ENCODE results near the gene TNXB. TPM values are rescaled to one million over a fixed set of nuclear protein-coding genes. Genes with fewer than 3 reads are reported as not detected.

Gene TNXB
- total RNA-seq, 2 experiments from 2014 or later: 5.7 to 6.4 TPM

GRCh38 chr6:32084780-32085179 is 24.4 kb downstream of the TNXB start:
- no peaks in the 10 kb centered on the region for H3K36me3 Mint-ChIP-seq (ENCODE audit: low read depth)
- ChIA-PET CTCF (no interaction called here), POLR2A (no interaction called here)
- peaks cover 15% of the 10 kb centered on the region for H3K4me1 Mint-ChIP-seq
- no peak overlapping the region for H3K27ac Mint-ChIP-seq
- H3K4me3 Mint-ChIP-seq: no peak overlapping the region
- H3K9me3 Mint-ChIP-seq: no peaks in the 10 kb centered on the region
- DNase-seq: no peak
- H3K27me3 Mint-ChIP-seq: peaks cover 69% of the 10 kb centered on the region

- Mint-ChIP-seq H3K27ac (no peak overlapping the region), H3K36me3 (ENCODE audit: low read depth) (no peaks in the 10 kb centered on the region), H3K4me3 (no peak overlapping the region), H3K9me3 (no peaks in the 10 kb centered on the region), H3K27me3 (peaks cover 62% of the 10 kb centered on the region), H3K4me1 (peaks cover 15% of the 10 kb centered on the region)
- no peak for DNase-seq
- CTCF ChIA-PET: no interaction called here
- POLR2A ChIA-PET: no interaction called here
Measured at GRCh38 chr6:32083812-32084768, 25.0 kb downstream of the TNXB start.

DNA sequence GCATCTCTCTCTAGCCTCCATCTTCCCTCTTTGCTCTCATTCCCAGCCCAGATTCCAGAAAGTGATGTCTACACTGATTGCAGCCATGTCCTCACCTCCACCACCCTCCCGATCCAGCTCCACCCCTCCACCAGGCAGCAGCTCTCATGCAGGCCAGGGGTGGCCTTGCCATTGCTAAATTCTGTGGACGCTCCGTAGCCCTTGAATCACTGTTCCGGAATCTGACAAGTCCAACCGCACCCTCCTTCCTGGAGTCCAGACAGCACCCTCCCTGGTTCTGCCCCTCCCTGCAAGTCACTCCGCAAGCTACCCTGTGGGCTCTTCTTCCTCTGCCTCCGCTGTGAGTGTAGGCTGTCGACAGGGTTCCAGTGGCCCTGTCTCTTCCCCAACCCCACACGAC is 26.2 kb downstream of the TNXB start:
- Mint-ChIP-seq H3K4me1 (peaks cover 15% of the 10 kb centered on the region), H3K9me3 (no peaks in the 10 kb centered on the region), H3K27ac (no peak overlapping the region), H3K27me3 (peaks cover 55% of the 10 kb centered on the region), H3K4me3 (no peak overlapping the region), H3K36me3 (ENCODE audit: low read depth) (no peaks in the 10 kb centered on the region)
- ChIA-PET CTCF (no interaction called here), POLR2A (no interaction called here)
- no peak for DNase-seq

- Mint-ChIP-seq H3K9me3 (no peaks in the 10 kb centered on the region), H3K36me3 (ENCODE audit: low read depth) (no peaks in the 10 kb centered on the region), H3K4me1 (peaks cover 15% of the 10 kb centered on the region), H3K27ac (no peak overlapping the region), H3K27me3 (peaks cover 54% of the 10 kb centered on the region), H3K4me3 (no peak overlapping the region)
- ChIA-PET POLR2A (no interaction called here), CTCF (no interaction called here)
- no peak for DNase-seq
Measured at GRCh38 chr6:32082478-32082877, 26.7 kb downstream of the TNXB start.

DNA sequence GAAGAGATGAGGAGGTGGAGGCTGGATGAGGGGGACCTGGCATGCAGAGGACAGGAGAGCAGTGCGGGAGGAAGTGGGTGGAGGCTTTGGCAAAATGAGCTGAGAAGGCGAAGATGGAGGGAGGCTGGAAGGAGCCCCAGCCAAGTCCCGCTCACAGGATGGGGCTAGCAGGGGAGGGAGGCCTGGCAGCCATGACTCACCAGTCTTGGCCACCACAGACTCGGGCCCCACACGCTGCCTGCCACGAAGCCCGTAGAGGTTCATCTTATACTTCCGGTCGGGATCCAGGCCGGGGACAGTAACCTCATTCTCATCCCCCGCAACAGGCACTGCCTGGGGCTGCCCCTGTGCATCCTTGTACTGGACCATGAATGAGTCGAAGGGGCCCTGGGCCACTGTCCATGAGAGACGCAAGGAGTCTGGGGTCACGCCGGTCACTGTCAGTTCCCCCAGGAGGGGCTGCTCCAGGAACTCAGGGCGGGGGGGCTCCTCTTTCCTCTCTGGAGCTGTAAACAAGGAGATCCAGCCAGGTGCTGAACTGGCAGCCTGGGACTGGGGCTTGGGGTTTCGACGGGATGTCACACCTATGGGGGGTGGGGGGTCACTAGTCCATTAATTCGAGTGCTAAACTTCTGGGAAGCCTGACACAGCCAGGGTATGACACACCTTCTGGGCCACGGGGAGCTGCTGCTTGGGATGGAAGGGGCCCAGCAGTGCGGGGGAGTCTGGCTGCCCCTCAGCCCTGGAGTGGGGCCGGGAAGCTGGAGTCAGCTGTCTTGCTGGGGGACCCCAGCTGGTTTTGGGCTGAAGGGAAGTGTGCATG is 27.8 kb downstream of the TNXB start:
- Mint-ChIP-seq H3K27ac (no peak overlapping the region), H3K9me3 (no peaks in the 10 kb centered on the region), H3K27me3 (peaks cover 48% of the 10 kb centered on the region), H3K36me3 (ENCODE audit: low read depth) (no peaks in the 10 kb centered on the region), H3K4me3 (no peak overlapping the region), H3K4me1 (peaks cover 9% of the 10 kb centered on the region)
- ChIA-PET CTCF (no interaction called here), POLR2A (interaction anchor here (0.5 kb wide), 1 partner anchor 882 kb away, joined by 3 read pairs; no protein-coding TSS in a partner anchor)
- no peak for DNase-seq

- Mint-ChIP-seq H3K9me3 (no peaks in the 10 kb centered on the region), H3K36me3 (ENCODE audit: low read depth) (no peaks in the 10 kb centered on the region), H3K27me3 (peaks cover 34% of the 10 kb centered on the region), H3K27ac (no peak overlapping the region), H3K4me1 (peaks cover 3% of the 10 kb centered on the region), H3K4me3 (no peak overlapping the region)
- CTCF ChIA-PET: no interaction called here
- POLR2A ChIA-PET: no interaction called here
- no peak for DNase-seq
Measured at GRCh38 chr6:32079566-32080290, 29.4 kb downstream of the TNXB start.

DNA sequence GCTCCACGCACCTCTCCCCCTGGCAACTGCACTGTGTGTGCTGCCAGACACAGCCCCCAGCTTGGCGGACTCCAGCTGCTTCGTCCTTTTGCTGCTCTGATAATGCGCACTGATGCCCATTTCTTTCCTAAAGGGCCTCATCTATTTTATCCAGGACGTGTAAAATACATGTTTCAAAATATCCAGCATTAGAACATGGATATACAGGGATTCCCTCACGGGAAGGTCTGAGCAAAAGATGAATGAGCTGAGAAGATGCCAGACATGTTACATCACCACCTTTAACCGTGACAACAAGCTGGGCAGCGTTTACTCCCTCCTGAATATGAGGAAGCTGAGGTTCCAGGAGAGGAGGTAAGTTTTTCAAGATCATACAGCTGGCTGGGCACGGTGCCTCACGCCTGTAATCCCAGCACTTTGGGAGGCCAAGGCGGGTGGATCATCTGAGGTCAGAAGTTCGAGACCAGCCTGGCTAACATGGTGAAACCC is 32.8 kb downstream of the TNXB start:
- Mint-ChIP-seq H3K4me1 (no peaks in the 10 kb centered on the region), H3K27ac (no peak overlapping the region), H3K4me3 (no peak overlapping the region), H3K27me3 (peaks cover 14% of the 10 kb centered on the region), H3K36me3 (ENCODE audit: low read depth) (no peaks in the 10 kb centered on the region), H3K9me3 (no peaks in the 10 kb centered on the region)
- POLR2A ChIA-PET: no interaction called here
- no peak for DNase-seq
- CTCF ChIA-PET: no interaction called here

DNA sequence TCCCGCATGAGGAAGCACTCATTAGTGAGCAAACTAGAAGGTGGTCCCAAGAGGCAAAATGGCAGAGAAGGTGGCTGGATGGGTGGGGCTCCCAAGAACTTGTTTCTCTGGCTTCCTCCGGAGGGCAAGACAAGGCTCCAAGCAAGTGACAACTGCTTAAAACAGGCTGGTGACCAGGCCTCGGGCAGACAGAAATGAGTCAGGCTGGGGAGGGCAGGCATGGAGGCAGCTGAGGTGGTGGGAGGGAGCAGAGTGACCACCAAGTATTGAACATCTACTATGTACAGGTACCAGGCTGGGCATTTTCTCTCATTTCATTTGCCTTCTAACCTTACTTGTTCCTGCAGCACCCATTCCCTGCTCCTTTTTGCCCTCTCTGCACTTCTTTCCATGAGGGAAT is 33.4 kb downstream of the TNXB start:
- no peak overlapping the region for H3K27ac Mint-ChIP-seq
- H3K4me3 Mint-ChIP-seq: no peak overlapping the region
- no peak for DNase-seq
- peaks cover 11% of the 10 kb centered on the region for H3K27me3 Mint-ChIP-seq
- H3K9me3 Mint-ChIP-seq: no peaks in the 10 kb centered on the region
- H3K4me1 Mint-ChIP-seq: no peaks in the 10 kb centered on the region
- no peaks in the 10 kb centered on the region for H3K36me3 Mint-ChIP-seq (ENCODE audit: low read depth)
- POLR2A ChIA-PET: no interaction called here
- CTCF ChIA-PET: no interaction called here

DNA sequence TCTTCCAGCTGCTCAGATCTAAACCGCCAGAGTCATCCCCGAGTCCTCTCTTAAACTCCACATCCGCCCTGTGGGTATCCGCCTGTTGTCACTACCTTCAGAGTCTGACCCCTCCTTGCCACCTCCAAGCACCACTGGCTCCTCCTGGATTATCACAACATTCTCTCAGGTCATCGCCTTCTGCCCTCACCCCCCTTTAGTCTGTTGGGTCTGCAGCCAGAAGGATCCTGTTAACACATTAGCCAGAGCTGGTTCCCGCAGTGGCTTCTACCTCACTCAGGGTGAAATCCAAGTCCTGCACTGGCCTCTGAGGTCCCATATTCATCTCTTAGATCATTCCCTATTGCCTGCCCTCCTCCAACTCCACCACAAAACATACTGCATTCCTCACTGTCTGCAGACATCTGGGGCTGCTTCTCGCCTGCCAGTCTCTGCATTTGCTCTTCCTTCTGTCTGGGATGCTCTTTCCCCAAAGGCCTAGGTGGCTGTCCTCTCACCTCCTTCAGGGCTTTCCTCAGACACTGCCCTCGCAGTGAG is 34.1 kb downstream of the TNXB start:
- Mint-ChIP-seq H3K27me3 (peaks cover 8% of the 10 kb centered on the region), H3K9me3 (no peaks in the 10 kb centered on the region), H3K27ac (no peak overlapping the region), H3K4me3 (no peak overlapping the region), H3K4me1 (no peaks in the 10 kb centered on the region), H3K36me3 (ENCODE audit: low read depth) (no peaks in the 10 kb centered on the region)
- ChIA-PET POLR2A (no interaction called here), CTCF (no interaction called here)
- DNase-seq: no peak

GRCh38 chr6:32073613-32074012 is 35.5 kb downstream of the TNXB start:
- no peak overlapping the region for H3K4me3 Mint-ChIP-seq
- no peaks in the 10 kb centered on the region for H3K36me3 Mint-ChIP-seq (ENCODE audit: low read depth)
- peaks cover 6% of the 10 kb centered on the region for H3K27me3 Mint-ChIP-seq
- ChIA-PET CTCF (no interaction called here), POLR2A (no interaction called here)
- no peaks in the 10 kb centered on the region for H3K9me3 Mint-ChIP-seq
- no peaks in the 10 kb centered on the region for H3K4me1 Mint-ChIP-seq
- no peak overlapping the region for H3K27ac Mint-ChIP-seq
- no peak for DNase-seq

GRCh38 chr6:32073101-32073500 is 36.0 kb downstream of the TNXB start:
- no peak overlapping the region for H3K27ac Mint-ChIP-seq
- ChIA-PET CTCF (no interaction called here), POLR2A (no interaction called here)
- H3K9me3 Mint-ChIP-seq: no peaks in the 10 kb centered on the region
- no peaks in the 10 kb centered on the region for H3K4me1 Mint-ChIP-seq
- H3K27me3 Mint-ChIP-seq: peaks cover 5% of the 10 kb centered on the region
- DNase-seq: no peak
- H3K4me3 Mint-ChIP-seq: no peak overlapping the region
- no peaks in the 10 kb centered on the region for H3K36me3 Mint-ChIP-seq (ENCODE audit: low read depth)

- no peaks in the 10 kb centered on the region for H3K36me3 Mint-ChIP-seq (ENCODE audit: low read depth)
- no peak overlapping the region for H3K4me3 Mint-ChIP-seq
- H3K4me1 Mint-ChIP-seq: no peaks in the 10 kb centered on the region
- ChIA-PET CTCF (interaction anchor here (0.9 kb wide), 1 partner anchor 17 kb away, joined by 3 read pairs; no protein-coding TSS in a partner anchor), POLR2A (no interaction called here)
- no peak overlapping the region for H3K27ac Mint-ChIP-seq
- no peak for DNase-seq
- peaks cover 5% of the 10 kb centered on the region for H3K27me3 Mint-ChIP-seq
- no peaks in the 10 kb centered on the region for H3K9me3 Mint-ChIP-seq
Measured at GRCh38 chr6:32070814-32071543, 38.2 kb downstream of the TNXB start.

All from activated CD4-positive, alpha-beta memory T cell treated with anti-CD3 and anti-CD28 coated beads, Interleukin-2, amount 10 ng/mL, durations not matched to agents 7 days and 5 days (primary cell).